GM18951 (cell line): ENCODE measurements around the gene CHD6.

ENCODE experiments used
- POLR2A ChIP-seq: IDR thresholded peaks from 4 replicates; pipeline ENCODE4 v1.6.1; 2011; ENCODE audit warnings: mild to moderate bottlenecking; ENCODE audit not compliant: insufficient read length, insufficient read depth; ENCODE audit errors: extremely low read depth
- in situ Hi-C: fragments of 300-500 bp; cut with MboI; formaldehyde crosslinking; loops from one replicate; pipeline ENCODE4 v1.12.0; 2022; ENCODE audit warnings: low sequenced_read_pairs, mixed read lengths, inconsistent platforms; ENCODE audit not compliant: unreplicated experiment

The CHD6 gene

GRCh38 chr20:41513829-41514228, 104.3 kb downstream of the CHD6 start:
- in situ Hi-C loops: no loop called here
- no peak for TF ChIP-seq POLR2A

DNA sequence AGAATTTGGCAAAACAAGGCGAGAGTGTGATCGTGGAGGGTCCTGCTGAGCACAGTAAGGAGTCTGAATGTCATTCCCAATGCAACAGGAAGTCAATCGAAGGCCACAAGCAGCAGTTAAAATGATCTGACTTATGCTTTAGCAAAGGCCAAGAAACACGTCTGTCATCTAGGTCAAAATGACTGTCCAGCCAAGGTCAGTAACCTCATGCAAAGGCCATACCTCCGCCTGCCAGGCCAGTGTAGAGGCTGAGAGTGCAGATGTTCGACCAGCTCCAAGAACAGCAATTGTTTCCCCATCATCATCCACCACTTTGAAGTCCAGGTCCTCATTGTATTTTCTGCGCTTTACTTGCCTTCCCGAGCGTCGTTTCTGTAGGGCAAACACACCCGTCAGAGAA, 105.6 kb downstream of the CHD6 start:
- in situ Hi-C loops: no loop called here
- TF ChIP-seq POLR2A: no peak

- in situ Hi-C loops: no loop called here
- TF ChIP-seq POLR2A: no peak
Measured at GRCh38 chr20:41510847-41511450, 107.2 kb downstream of the CHD6 start.

GRCh38 chr20:41510224-41510623, 108.0 kb downstream of the CHD6 start:
- TF ChIP-seq POLR2A: no peak
- in situ Hi-C loops: no loop called here

DNA sequence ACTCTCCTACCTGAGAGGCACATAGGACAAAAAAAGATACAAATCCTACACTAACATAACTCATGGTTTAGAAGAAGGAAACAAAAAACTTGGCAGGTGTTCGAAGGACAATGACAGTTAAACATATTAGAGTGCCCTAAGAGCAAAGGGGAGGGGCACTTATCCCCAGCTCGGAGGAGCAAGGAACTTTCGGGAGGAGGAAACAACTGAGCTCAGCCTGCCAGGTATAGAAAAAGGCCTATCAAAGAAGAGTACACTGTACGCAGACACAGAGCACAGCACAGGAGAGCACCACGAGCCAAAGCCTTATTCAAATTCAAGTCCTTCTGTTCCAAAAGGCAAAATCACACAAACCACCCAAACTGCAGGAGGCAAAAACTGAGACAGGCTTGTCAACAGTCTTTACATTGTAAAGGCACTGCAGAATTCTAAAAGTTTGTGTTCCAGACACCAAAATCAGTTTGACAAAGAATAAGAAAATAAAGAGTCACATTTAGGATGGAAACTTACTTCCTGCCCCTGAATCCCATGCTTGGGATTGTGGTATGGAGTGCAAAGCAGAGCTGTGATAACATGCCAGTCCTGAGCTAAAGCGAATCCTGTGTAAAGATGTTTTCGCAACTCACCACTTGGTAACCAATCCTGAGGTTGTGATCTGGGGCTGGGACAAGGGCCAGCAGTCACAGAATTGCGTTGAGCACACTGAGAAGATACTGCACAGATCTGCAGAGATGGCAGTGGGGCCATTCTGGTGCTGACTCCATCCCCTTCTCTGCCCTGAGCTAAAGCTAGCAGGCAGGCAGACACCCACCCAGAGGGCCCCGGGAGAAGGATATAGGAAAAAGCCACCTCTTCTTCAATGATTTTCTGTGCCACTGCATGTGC, 108.6 kb downstream of the CHD6 start:
- in situ Hi-C loops: no loop called here
- no peak for TF ChIP-seq POLR2A

DNA sequence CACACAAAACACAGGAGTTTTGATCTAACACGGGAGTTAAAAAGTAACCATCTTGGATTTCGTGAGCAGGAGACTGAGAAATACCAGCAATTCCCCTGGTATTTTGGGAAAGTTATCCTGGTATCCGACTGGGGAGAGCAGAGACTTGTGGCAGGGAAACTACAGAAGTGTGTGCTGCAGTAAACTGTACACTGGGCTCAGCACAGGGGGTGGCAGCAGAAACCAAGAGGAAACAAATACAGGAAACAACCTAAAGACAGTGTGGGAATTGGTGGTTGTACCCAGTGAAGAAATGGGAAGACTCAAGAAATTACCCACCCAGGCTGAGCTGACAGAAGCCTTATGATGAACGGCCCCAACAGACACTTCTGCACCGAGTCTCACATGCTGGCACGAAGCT, 109.8 kb downstream of the CHD6 start:
- no peak for TF ChIP-seq POLR2A
- in situ Hi-C loops: no loop called here

GRCh38 chr20:41507851-41508250, 110.3 kb downstream of the CHD6 start:
- no peak for TF ChIP-seq POLR2A
- in situ Hi-C loops: no loop called here

GRCh38 chr20:41507436-41507835, 110.7 kb downstream of the CHD6 start:
- in situ Hi-C loops: no loop called here
- no peak for TF ChIP-seq POLR2A

- in situ Hi-C loops: no loop called here
- TF ChIP-seq POLR2A: no peak
Measured at GRCh38 chr20:41506192-41506915, 111.8 kb downstream of the CHD6 start.

- in situ Hi-C loops: no loop called here
- no peak for TF ChIP-seq POLR2A
Measured at GRCh38 chr20:41505184-41505583, 113.0 kb downstream of the CHD6 start.

DNA sequence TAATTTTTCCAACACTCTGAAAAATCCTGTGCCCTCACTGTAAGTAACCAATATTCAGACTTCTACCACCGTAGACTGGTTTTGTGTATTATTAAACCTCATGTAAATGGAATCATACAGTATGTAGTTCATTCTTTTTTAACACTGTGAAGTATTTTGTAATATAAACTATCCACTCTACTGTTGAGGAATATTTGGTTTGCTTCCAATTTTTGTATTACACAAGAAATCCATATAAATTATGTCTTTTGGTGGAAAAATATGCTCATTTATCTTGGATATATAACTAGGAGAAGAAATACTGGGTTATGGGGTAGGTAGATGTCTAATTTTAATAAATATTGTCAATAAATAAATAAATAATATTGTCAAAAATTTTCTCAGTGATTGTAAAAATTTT, 116.8 kb downstream of the CHD6 start:
- in situ Hi-C loops: no loop called here
- TF ChIP-seq POLR2A: no peak

DNA sequence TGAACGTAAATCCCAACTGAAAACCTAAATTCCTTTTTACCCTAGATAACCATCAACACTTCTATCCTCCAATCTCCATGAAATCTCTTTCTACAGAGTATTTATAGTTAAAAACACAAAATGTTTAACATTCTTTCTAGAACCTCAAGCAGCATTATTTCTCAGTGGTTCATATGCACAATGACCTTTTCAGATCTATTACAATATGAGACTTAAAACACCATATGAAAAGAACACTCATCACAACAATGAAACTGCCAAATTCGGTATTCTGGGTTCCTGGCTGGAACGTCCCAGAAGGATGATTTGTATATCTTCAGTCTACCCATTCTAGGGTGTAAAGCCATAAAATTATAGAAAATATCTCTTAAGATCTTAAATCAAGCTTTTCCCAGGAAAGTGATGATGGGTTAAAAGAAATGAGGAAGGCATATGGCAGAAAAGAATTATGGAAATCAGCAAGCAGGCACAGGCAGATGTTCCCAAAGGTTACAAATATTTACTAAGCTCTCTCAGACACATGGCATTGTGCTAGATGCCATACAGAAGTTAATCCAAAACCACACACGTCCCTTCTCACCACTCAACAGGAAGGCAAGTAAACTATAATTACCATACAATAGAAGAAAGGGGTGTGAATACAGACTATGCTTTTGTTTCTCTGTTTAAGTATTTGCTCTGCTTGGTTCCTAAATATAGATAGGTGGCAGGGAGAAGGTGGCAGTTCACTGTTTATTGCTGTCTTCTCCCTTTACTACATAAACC, 118.0 kb downstream of the CHD6 start:
- in situ Hi-C loops: no loop called here

GRCh38 chr20:41499064-41499463, 119.1 kb downstream of the CHD6 start:
- in situ Hi-C loops: no loop called here
- TF ChIP-seq POLR2A: no peak

More for the DNA sequence above, 118.0 kb downstream of the CHD6 start:
- no peak for TF ChIP-seq POLR2A
